ENCODE data around the gene PLXNA3.

DNA sequence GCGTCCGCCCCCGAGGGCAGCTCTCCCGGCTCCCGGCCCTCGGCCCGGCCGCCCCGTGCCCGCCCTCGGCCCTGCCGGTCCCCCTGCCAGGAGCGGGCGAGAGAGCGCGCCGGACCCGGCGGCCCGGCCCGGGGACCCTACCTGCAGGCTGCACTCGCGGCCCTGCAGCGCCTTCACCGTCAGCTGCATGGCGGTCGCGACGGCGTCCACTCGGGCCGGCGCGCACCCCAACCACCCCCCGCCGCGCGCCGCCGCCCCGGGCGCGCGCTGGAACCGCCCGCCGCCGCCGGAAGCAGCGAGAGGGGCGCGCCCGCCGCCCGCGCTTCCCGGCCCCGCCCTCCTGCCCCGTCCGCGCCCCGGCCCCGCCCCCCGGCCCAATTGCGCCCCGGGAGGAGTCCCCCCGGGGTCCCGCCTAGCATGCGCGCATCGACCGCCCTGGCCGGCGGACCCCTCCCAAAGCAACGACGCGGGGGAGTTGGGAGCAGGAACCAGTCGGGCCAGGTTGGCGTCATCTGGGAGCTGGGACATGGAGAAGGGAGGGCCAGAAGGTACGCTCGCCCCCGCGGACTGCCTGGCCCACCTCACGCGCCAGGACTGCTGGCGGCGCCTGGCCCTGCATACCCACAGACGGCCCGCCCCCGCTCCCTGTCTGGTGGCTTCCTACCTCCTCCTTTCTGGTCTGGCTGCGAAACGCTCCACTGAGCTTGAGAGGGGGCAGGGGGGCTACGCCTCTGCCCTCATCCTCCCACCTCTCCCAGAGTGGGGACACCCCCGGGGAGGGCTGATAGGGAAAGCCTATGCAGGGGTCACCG, 28.5 kb downstream of the PLXNA3 start, which contains the start of gene UBL4A:
- TF ChIP-seq EZH2 (IDR thresholded peaks at IDR 0.05; ENCODE audit: insufficient read depth, poor library complexity, severe bottlenecking) (no peak), EZH2phosphoT487 (IDR thresholded peaks at IDR 0.05; ENCODE audit: insufficient read depth, low read depth) (no peak)
